G401 (cell line): ENCODE measurements around the gene RPL22. TPM values are rescaled to one million over a fixed set of nuclear protein-coding genes. Genes with fewer than 3 reads are reported as not detected.

Experiments
- DNase-seq: peaks from one replicate; pipeline ENCODE4 v3.0.0-alpha.2; 2015; ENCODE audit warnings: low spot score
- in situ Hi-C: cut with HindIII; loops from 2 replicates; pipeline ENCODE4 v1.10.0; 2016; ENCODE audit warnings: low sequenced_read_pairs, mixed read lengths
- total RNA-seq: library from RNA; depleted of rRNA; stranded (reverse); fragments of >200 nt; shearing (Covaris generic); gene quantifications from 2 replicates; pipeline ENCODE4 v1.2.3, GENCODE V29; 2014; rRNA removed

The RPL22 gene
- total RNA-seq: 286 and 296 TPM in 2 replicates

DNA sequence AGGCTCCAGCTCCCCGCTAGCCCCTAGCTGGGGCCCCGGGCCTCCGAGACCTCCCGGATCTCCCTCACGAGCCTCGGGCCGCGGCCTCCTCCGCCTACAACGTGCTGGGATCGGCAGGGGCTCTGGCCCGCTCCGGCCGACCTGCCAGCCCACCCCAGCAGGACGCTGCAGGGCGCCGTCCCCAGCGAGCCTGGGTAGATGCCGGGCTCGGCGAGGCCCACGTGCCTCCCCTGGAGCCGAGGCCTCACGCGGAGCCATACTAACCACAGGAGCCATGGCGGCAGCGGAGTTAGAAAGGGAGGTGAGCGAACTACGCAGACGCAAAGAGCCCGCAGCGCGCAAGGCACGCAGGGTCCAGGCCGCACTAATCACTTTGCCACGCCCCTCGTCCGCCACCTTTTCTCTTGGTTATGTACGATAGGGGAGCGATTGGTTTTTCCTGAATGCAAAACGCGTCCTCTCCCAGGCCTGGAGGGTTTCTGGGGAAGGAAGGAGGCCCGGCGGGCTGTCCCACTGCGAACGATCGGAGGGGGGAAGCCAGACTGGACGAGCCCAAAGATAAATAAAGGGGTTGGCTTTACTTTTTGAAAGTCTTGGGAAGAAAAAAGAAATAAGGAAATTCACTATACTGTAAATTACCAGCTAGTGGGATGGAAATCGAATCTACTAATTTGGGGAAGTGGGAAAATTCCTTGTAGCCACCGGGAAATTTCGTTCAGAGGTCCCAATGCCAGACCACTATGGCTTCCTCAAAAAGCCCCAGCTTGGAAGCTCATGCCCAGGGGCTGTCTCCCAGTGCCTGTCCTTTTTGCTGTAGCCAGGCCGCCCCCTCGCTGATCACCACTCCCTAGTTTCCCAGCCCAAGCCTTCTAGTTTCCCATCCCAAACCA, at the start of gene RPL22:
Gene RPL22 (minus strand): TSS at position 298 of the 890 bp plus-strand sequence. CDS start 22 bp downstream, at position 276.
- in situ Hi-C loops: no loop called here
- DNase-seq: peak; percentile 99

DNA sequence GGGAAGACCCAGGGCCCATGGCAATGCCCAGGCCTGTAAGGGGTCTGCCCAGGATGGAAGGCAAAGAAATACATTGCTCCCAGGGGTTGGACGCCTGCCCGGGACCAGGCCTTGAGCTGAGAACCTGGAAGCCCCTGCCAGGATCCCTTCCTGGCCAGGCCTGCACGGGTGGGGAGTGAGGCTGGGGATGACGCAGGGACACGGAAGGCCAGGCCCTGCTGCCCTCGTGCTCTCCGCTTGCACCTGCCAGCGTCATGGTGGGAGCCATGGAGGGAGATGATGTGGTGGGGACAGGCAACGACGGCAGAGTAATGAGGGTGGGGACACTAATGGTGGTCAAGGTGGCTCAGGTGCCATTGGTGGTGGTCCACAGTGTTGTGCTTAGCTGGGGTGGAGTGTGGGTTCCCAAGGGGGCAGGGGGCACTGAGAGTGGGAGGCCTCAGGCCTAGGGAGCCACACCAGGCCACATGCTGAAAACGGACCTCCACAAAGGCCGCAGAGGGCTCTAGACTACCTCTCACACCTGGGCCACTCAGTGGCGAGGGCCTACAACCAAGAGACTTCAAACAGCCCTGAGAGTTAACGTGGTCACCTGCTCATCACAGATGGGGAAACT, 48.9 kb upstream of the RPL22 start:
- DNase-seq: no peak
- in situ Hi-C loops: no loop called here

DNA sequence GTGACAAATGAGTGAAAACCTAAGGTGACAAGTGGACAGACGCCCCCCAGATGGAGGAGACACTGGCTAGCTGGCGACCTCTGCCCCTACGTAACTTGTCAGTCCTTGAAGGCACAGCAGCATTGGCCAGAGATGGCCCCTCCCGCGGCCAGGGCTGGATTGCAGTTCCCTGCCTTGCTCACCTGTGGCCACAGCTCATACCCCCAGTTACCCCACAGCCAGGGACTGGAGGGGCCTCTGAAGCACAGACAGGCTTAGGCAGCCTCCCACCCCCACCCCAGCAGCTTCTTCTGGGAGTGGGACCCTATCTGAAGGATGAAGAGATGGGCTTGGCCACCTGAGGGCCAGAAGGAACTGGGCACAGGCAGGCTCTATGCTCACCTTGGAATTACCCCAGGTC, 48.3 kb upstream of the RPL22 start:
- in situ Hi-C loops: no loop called here
- DNase-seq: no peak

DNA sequence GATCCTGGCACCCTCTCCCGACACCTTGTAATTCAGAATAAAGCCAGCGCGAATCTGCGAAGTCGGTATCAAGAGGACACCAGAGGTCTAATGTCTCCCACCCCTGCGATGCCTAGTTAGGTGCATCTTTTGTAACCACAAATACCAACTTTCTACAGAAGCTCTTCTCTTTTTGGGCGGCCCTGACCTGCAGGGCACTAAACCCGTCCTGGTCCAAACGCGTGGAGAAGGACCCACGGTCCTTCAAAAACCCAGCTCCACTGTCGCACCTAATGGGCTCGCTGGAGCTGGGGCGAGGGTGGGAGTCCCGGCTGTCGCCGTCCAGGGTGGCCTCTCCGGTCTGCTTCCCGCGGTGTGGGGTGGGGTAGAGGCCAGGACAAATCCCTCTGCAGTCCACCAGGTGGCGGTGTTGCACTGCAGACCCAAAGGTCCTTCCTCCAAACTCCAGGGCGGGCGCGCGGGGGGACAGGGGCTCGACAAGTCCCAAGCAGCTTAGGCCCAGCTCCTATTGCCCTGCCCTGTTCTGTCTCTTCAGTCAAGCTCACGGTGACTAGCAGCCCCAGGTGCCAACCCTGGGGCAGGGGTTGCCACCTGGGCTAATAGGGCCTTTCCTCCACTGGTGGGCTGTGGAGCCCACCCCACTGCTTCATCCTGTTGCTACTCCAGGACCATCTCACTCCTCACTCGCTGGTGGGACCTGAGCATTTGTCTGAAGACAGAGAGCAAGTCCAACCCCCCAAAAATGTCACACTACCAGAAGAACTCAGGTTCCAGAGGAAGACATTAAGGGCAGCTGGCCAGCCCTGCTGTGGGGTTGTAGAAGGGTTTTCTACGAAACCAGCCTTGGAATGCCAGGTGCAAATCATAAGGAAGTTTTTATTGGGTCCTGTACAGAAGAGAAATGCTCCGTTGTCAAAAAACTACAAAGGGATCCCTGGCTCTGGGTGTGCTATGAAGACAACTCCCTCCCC, 47.4 kb upstream of the RPL22 start:
- peak; percentile 82 for DNase-seq
- in situ Hi-C loops: no loop called here

DNA sequence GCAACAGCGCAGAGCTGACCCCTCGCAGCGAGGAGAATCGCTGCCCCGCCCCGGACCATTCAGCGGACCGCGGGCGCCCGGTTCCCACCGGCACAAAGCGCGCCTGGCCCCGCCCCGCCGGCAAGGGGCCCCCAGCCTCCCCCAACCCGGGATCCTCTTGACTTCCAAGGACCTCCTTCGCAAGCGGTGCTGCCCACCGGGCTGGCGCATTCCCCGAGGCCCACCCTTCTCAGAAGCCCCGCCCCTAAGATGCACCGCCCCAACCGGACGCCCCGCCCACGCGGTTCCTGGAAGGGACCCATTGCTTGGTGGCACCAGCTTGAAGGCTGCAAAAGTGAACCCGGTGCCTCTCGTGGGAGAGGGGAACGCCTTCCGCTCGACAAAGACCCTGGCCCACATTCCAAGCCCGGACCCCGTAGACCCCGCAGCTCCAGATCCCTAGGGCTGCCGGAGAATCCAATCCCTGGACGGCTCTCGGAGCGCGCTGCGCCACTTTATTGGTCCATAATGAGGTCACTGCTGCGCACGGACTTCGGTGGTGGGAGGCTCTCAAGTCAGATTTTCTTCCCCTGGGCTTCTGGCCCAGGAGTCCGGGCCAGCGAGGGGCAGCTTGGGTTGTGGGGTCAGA, 46.6 kb upstream of the RPL22 start:
- DNase-seq: peak; percentile 31
- in situ Hi-C loops: no loop called here

DNA sequence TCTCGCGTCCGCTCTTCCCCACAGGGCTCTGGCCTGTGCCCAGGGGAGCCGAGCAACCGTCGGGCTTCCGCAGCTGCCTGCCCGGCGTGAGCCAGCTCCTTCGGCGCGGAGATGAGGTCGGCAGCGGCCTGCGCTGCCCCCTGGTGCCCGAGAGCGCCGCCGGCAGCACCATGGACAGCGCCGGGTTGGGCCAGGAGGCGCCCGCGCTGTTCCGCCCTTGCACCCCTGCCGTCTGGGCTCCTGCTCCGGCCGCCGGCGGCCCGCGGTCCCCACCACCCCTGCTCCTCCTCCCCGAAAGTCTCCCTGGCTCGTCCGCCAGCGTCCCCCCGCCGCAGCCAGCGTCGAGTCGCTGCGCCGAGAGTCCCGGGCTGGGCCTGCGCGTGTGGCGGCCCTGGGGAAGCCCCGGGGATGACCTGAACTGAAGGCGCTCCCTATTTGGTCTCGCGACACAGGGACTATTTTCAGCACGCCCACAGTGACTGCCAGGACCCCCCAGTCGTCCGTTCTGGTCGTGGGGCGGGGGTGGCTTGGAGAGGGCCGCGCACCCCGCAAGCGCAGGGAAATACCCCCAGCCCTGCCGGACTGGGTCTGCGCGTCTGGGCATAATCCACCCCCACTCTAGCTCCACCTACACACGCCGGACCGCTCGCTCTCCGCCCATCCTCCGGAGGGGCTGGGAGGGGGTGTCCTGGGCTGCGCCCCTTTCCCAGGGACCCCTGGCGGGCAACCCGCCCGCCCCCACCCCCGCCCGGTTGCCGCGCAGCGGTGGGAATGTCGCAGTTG, 45.9 kb upstream of the RPL22 start:
- in situ Hi-C loops: no loop called here
- peak; percentile 54 for DNase-seq

DNA sequence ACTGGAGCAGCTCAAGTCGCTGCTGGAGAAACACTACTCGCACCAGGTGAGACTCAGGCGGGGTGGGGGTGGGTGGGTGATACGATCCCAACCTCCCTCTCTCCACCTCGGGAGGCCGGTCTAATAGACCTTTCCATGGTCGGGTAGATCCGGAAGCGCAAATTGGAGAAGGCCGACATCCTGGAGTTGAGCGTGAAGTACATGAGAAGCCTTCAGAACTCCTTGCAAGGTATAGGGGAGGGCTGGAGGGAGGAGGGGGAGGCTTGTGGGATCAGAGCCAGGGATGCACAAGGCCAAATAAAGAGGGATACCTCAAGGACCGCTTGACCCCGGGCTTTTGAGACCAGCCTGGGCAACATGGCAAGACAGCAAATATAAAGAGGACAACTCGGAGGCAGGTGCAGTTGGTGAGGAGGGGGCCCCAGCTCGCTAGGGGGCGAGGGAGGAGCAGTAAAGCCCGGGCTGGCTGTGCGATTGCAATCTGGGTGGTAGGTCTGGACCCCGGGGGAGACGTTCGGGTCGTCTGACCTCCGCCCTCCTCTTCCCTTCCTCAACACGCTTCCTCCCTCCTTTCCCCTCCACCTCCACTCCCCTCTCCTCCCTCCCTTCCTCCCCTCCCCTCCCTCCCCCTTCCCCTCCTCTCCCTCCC, 45.1 kb upstream of the RPL22 start:
- no peak for DNase-seq
- in situ Hi-C loops: no loop called here

DNA sequence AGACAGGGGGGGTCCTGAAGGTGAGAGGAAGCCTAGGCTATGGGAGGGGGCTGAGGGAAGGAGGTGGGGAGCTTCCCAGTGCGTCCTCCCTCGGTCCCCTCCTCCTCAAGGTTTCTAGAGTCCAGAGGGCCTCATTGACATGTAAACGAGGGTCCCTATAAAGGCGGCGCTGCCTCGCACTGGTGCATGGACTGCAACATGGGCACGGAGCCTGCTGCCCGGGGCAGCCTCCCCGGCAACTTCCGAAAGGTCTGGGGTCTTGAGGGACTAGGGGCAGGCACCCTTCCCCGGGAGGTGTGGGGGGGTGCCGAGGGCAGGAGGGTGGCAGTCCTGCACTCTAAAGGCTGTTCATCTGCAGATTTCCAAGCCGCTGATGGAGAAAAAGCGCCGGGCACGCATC, 44.6 kb upstream of the RPL22 start, which contains the start of gene HES3:
Gene HES3 (plus strand): TSS at position 187 of the 400 bp plus-strand sequence. CDS start 187 bp downstream, at position 374.
- no peak for DNase-seq
- in situ Hi-C loops: no loop called here

DNA sequence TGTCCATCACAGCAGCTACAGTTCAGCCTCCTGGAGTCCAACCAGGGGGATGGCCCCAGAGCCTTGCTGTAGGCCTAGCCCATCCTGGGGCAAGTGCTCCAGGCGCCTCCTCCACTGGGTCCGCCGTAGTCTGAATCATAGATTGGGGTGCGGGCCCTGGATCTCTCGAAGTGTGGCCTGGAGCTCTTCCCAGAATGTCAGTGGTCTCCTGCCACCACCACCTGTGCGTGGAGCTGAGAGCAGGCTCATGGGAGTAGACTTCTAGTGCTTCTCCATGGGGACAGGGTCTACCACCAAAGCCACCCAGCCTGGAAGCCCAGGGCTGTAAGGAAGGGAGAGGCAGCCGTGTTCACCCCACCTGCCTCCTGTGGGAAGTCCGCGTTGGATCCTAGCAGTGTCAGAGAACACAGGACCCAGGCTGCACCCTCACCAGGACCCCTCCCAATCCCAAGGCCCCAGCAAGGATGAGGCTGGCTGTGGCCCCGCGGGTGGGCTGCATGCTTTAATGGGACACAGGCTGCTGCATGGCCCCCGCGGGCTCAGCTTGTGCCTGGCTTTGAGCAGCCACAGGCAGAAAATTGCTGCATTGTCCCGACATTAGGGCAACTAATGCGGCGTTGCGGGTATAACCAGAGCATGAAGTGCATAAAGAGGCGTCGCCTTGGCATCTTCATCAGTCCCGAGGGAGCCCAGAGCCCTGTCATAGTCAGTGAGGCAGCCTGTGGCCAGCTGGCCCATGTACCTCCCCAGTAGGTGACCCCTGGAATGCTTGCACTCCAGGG, 43.8 kb upstream of the RPL22 start:
- no peak for DNase-seq
- in situ Hi-C loops: no loop called here

DNA sequence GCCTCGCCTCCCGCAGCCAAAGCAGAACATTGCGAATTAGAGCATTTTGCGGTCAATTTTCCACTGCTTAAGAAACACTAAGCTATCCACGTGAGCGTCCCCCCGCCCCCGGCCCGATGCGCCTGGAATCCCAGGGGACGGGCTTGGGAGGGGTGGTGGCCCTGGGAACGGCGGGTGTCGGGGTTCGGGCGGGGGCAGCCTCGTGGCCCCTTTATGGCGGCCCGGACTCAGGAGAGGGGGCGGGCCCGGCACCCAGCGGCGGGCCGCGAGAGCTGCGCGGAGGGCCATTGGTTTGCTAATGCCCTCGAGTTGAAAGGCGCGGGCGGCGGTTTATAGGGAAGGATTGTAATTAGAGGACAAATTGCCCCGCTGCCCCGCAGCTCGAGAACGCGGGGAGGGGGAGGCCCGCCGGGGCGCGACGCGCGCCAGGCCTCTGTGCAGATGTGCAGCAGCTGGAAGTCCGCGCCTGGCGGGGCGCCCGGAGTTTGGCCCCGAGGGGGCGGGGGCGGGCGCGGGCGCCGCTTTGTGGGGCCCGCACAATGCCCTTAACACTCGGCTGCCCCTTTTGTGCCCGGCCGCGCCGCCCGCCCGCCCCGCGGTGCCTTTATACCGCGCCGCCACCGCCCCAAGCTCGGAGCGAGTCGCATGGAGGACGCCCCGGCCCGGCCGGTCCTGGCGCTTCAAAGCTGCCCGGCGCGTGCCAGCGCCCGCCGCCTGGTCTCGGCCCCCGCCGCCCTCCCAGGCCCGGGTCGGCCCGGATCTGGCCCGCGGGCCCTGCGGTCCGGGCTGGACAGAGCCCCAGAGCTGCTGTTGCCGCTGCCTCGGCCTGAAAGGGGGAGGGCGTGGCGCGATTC, 42.7 kb upstream of the RPL22 start:
- no peak for DNase-seq

DNA sequence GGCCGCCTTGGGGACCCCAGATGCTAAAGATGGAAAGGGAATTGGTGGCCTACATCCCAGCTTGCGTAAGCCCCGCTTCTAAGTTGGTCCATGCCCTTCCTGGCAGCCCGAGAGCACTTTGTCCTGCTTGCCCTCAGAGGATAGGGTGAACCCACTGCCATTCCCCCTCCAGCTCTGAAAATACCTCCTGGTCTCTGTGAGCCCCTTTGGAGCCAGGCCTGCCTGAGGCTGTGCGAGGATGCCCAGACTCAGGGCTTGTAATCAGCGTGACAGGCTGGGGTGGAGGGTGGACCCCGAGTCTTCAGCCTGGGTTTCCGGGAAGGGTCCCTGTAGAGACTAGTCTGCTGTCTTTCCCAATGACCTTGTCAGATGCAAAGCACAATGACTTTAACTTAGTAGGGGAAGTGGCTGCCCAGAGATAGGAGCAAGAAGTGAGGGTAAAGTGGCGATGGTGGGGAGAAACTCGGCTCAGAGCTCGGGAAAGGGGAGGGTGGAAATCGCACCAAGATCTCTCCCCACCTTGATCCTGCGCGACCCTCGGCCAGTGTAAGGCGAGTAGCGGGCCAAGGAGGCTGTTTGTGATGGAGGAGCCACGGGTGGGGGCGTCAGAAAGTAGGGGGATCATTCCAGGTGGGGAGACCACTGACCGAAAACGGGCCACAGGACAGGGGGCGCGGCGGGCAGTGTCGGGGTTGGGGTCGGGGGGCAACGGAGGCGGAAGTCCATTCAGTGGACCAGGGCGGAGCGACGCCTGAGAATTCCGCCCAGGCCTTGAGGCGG, 41.9 kb upstream of the RPL22 start:
- in situ Hi-C loops: no loop called here
- DNase-seq: no peak

More for the DNA sequence above, 42.7 kb upstream of the RPL22 start:
- in situ Hi-C loops: no loop called here

DNA sequence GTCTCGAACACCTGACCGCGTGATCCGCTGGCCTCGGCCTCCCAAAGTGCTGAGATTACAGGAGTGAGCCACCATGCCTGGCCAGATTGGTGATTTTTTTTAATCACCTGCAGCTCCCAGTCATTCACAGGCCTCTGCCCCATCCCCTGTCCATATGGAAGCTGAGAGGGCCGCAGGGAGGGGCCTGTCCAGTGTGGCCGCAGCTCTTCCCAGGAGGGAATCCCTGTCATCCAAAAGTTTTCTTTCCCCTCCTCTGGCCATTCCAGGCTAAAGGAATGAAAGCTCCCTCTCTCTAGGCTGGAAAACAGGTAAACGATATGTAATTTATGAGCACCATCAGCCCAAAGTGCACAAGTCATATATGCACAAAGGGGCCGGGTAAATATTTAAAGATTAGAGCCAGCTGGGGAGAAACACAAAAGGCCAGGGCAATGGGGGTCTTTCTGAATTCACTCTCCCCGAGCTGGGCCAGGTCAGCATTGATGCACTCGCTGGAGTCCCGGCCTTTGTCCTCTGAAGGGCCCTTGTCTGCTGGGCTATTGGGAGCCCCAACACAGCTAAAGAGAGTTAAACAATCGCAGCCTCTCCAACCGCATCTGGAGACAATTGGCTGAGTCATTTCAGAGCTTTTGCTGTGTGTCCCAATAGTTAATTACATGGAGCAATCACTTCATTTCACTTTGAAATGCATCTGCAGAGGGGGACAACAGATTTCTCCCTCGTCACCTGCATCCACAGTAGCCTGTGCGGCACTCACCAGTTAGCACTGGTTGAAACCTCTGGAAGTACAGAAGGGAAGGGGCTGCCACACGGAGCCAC, 40.8 kb upstream of the RPL22 start:
- DNase-seq: no peak
- in situ Hi-C loops: no loop called here

DNA sequence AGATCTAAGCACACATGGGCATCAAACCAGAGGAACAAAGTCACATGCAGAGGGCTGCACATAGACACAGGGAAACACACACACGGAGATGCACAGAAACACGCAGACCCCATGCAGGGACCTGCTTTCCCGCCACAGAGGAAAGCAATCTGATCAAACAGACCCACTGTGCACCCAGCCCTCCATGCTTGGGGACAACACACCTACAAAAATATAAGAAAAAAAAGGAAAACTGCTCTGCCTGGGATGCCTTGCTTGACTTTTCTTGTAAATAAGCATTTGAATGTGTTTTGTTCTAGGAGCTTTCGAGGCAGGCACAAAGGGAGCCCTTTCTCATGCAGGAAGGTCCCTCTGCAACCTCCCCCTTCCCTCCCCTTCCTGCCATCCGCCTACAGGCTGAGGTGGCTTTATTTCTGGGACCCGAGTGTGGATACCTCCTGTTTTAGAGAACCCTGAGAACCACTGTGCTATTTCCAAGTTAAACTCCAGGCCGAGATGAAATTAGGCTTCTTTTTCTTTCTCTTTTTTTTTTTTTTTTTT, 39.9 kb upstream of the RPL22 start:
- no peak for DNase-seq
- in situ Hi-C loops: no loop called here

DNA sequence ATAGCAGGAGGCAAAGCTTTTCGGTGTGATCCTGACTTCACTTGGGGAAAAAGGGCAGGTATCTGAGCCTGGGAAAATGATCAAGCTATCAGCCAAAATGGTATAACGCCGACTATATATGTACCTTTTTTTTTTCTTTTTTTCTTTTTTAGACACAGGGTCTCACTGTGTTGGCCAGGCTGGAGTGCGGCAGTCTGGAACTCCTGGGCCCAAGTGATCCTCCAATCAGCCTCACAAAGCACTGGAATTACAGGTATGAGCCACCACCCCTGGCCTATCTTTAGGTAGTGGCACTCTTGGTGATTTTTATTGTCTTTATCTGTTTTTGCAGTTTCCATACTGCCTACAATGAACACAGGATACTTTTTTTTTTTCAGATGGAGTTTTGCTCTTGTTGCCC, 37.7 kb upstream of the RPL22 start:
- in situ Hi-C loops: no loop called here
- DNase-seq: no peak
